Peyer's patch (tissue), 4 donors: ENCODE data around the gene PSRC1. TPM values are rescaled to one million over a fixed set of nuclear protein-coding genes. Genes with fewer than 3 reads are reported as not detected.

Source experiments
- DNase-seq, 3 donors: peaks; one replicate each; pipeline ENCODE4 v3.0.0-alpha.2; 2017 to 2019
- H3K27ac ChIP-seq, 4 donors: fragments of 200-600 bp; sonication (generic); one replicate each; pipeline ENCODE4 v1.5.1; 2016 to 2019
- H3K27me3 ChIP-seq, 2 donors: fragments of 200-600 bp; sonication (generic); one replicate each; pipeline ENCODE4 v1.5.1; 2019
- H3K36me3 ChIP-seq, 3 donors: fragments of 200-600 bp; sonication (generic); one replicate each; pipeline ENCODE4 v1.5.1; 2016 to 2019
- H3K4me1 ChIP-seq, 4 donors: fragments of 200-600 bp; sonication (generic); one replicate each; pipeline ENCODE4 v1.5.1; 2016 to 2019
- H3K4me3 ChIP-seq, 4 donors: fragments of 200-600 bp; sonication (generic); 1 replicate in 3 of 4; 2 replicates in 1 of 4; pipeline ENCODE4 v1.5.1; 2016 to 2019; ENCODE audit warnings: mild to moderate bottlenecking in 1 of 4
- H3K9me3 ChIP-seq, 4 donors: fragments of 200-600 bp; sonication (generic); one replicate each; pipeline ENCODE4 v1.5.1; 2016 to 2019; ENCODE audit warnings: mild to moderate bottlenecking in 1 of 4
- POLR2A ChIP-seq, 2 donors: fragments of 450-650 bp; IDR thresholded peaks; one replicate each; pipeline ENCODE4 v1.5.1; 2017; ENCODE audit warnings: antibody characterized with exemption in 2 of 2, mild to moderate bottlenecking in 2 of 2, moderate library complexity in 2 of 2
- total RNA-seq, 4 donors: library from RNA; depleted of rRNA; stranded (reverse); fragments of >200 nt; gene quantifications; one replicate each; pipeline ENCODE4 v1.1.0, GENCODE V29; 2016
- TF ChIP-seq, protein P1 (sequence below), 6 experiments: fragments of 450-650 bp in 4 of 6; fragments of 200-600 bp in 2 of 6; sonication (generic) in 1 of 6; IDR thresholded peaks; one replicate each; pipeline ENCODE4 v1.5.1; 2017 to 2019; ENCODE audit warnings: antibody characterized with exemption in 6 of 6, mild to moderate bottlenecking in 3 of 6, moderate library complexity in 1 of 6

Gene PSRC1
- total RNA-seq, 4 donors from 2014 or later = 3.5 to 8.3 (median 4.5) TPM

DNA sequence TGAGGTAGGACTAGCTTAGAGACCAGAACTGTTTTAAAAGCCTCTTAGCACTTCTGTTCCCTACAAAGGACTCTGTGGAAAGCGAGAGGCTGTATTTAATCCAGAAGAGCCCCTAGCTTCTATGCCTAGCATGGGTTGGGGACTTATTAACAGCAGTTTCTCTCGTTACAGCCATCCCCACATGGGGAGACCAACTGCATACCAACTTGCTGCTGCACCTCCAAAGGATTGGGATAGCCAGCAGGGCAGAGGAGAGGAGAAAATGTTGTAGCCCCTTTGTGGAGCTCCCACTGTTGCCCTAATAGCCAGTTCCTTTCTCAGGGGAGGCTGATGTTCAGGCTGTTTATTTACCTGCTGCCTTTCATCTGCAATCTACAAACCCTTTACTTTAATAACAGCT is 44.6 kb downstream of the PSRC1 start:
- H3K4me3 ChIP-seq = no peak overlapping the region
- peaks cover 0 to 12% (median 0%) of the 10 kb centered on the region in 4 donors for H3K4me1 ChIP-seq
- no peak overlapping the region for H3K27ac ChIP-seq
- peaks cover 0 to 58% (median 0%) of the 10 kb centered on the region in 3 donors for H3K36me3 ChIP-seq
- no peaks in the 10 kb centered on the region for H3K27me3 ChIP-seq
- peak in 1 of 3 donors; percentile 8 for DNase-seq
- no peak for TF ChIP-seq POLR2A (IDR thresholded peaks at IDR 0.05)
- TF ChIP-seq, protein P1, sequence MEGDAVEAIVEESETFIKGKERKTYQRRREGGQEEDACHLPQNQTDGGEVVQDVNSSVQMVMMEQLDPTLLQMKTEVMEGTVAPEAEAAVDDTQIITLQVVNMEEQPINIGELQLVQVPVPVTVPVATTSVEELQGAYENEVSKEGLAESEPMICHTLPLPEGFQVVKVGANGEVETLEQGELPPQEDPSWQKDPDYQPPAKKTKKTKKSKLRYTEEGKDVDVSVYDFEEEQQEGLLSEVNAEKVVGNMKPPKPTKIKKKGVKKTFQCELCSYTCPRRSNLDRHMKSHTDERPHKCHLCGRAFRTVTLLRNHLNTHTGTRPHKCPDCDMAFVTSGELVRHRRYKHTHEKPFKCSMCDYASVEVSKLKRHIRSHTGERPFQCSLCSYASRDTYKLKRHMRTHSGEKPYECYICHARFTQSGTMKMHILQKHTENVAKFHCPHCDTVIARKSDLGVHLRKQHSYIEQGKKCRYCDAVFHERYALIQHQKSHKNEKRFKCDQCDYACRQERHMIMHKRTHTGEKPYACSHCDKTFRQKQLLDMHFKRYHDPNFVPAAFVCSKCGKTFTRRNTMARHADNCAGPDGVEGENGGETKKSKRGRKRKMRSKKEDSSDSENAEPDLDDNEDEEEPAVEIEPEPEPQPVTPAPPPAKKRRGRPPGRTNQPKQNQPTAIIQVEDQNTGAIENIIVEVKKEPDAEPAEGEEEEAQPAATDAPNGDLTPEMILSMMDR (IDR thresholded peaks at IDR 0.05) = no peak
- H3K9me3 ChIP-seq = no peaks in the 10 kb centered on the region

DNA sequence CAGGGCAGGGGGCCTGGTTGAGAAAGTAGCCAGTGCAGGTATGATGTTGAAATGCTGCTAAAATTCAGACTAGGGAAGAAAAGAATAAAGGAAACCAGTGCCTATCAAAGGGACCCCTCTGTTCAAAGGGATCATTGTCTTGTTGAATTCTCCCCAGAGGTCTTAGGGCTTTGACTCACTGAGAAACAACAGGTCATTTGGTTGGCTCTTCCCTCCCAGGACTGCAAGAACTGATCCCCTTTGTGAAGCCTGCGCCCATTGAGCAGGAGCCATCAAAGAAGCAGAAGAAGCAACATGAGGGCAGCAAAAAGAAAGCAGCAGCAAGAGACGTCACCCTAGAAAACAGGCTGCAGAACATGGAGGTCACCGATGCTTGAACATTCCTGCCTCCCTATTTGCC is 45.4 kb downstream of the PSRC1 start:
- Histone ChIP-seq H3K27ac (no peak overlapping the region), H3K4me1 (peaks cover 0 to 12% (median 0%) of the 10 kb centered on the region in 4 donors), H3K4me3 (no peak overlapping the region), H3K9me3 (no peaks in the 10 kb centered on the region), H3K36me3 (peaks cover 0 to 67% (median 0%) of the 10 kb centered on the region in 3 donors), H3K27me3 (no peaks in the 10 kb centered on the region)
- no peak for DNase-seq
- no peak for TF ChIP-seq POLR2A (IDR thresholded peaks at IDR 0.05)
- TF ChIP-seq, protein P1 (IDR thresholded peaks at IDR 0.05) = no peak

DNA sequence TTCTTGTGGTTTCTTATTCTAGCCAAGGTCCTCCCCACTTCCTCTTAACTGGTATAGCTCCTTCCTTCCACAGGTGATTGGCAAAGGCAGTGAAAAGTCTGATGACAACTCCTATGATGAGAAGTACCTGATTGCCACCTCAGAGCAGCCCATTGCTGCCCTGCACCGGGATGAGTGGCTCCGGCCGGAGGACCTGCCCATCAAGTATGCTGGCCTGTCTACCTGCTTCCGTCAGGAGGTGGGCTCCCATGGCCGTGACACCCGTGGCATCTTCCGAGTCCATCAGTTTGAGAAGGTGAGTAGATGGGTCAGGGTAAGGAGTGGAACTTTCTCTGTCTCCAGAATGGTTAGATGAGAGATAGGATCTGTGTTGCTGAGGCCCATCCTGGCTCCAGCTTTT is 47.8 kb downstream of the PSRC1 start:
- no peak overlapping the region for H3K4me3 ChIP-seq
- peaks cover 0 to 91% (median 0%) of the 10 kb centered on the region in 3 donors for H3K36me3 ChIP-seq

DNA sequence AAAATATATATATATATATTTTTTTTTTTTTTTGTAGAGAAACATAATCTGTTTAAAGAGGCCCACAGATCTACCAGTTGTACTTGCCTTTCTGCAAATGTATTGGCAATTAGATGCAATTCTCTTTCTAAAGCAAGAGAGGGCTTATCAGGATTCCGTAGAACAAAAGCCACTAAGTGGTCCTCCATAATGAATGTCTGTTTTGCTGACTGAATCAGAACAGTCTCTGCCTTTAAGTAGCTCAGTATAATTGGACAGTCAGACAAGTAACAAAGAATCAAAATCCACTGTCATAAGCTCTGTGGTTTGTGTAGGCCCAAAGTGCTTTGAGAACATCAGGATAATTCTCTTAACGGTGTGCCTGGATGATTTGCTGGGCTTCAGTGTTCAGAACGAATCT is 51.9 kb downstream of the PSRC1 start:
- DNase-seq = no peak
- no peaks in the 10 kb centered on the region for H3K27me3 ChIP-seq
- H3K4me3 ChIP-seq = no peak overlapping the region
- no peak overlapping the region for H3K27ac ChIP-seq
- H3K9me3 ChIP-seq = no peaks in the 10 kb centered on the region
- TF ChIP-seq, protein P1 (IDR thresholded peaks at IDR 0.05) = no peak
- TF ChIP-seq POLR2A (IDR thresholded peaks at IDR 0.05) = no peak
- H3K36me3 ChIP-seq = peaks cover 0 to 86% (median 0%) of the 10 kb centered on the region in 3 donors
- H3K4me1 ChIP-seq = no peaks in the 10 kb centered on the region

More for the DNA sequence above, 47.8 kb downstream of the PSRC1 start:
- no peaks in the 10 kb centered on the region for H3K4me1 ChIP-seq
- H3K27me3 ChIP-seq = no peaks in the 10 kb centered on the region
- DNase-seq = peak in 1 of 3 donors; percentile 38
- no peaks in the 10 kb centered on the region for H3K9me3 ChIP-seq
- no peak for TF ChIP-seq POLR2A (IDR thresholded peaks at IDR 0.05)
- TF ChIP-seq, protein P1 (IDR thresholded peaks at IDR 0.05) = no peak
- H3K27ac ChIP-seq = no peak overlapping the region

Other genes starting within 250 kb of the PSRC1 start
- gene WDR47, start 241.0 kb downstream of the PSRC1 start, total RNA-seq = 10 to 100 TPM in 1 of 4 donors, 1 to 10 TPM in 3; 2.9 to 16.5 (median 7.7) TPM
- 10 to 100 TPM; 21.2 to 39.6 (median 22.8) TPM for gene TAF13, start 207.1 kb downstream of the PSRC1 start, total RNA-seq
- 10 to 100 TPM; 11.3 to 17.3 (median 13.7) TPM for gene TMEM167B, start 192.4 kb downstream of the PSRC1 start, total RNA-seq
- gene ELAPOR1, start 169.0 kb downstream of the PSRC1 start, total RNA-seq = 100 to 1,000 TPM in 2 of 4 donors, 10 to 100 TPM in 2; 57.8 to 138 (median 98.0) TPM
- 100 to 1,000 TPM in 2 of 4 donors, 10 to 100 TPM in 2; 83.2 to 158 (median 102) TPM for gene SARS1, start 69.2 kb downstream of the PSRC1 start, total RNA-seq
- gene CELSR2, start 33.6 kb downstream of the PSRC1 start, total RNA-seq = 1 to 10 TPM; 2.6 to 6.4 (median 4.6) TPM
- not detected for gene MYBPHL, start 23.9 kb upstream of the PSRC1 start, total RNA-seq
- gene SORT1, start 114.8 kb upstream of the PSRC1 start, total RNA-seq = 100 to 1,000 TPM in 2 of 4 donors, 10 to 100 TPM in 2; 24.8 to 124 (median 96.0) TPM
- gene PSMA5, start 143.3 kb upstream of the PSRC1 start, total RNA-seq = 10 to 100 TPM; 29.7 to 69.3 (median 50.4) TPM
- under 1 TPM in 1 of 4 donors, not detected in 3; 0.67 TPM for gene SYPL2, start 183.4 kb upstream of the PSRC1 start, total RNA-seq
- 10 to 100 TPM in 1 of 4 donors, 1 to 10 TPM in 3; 2.3 to 12.7 (median 7.3) TPM for gene ATXN7L2, start 200.8 kb upstream of the PSRC1 start, total RNA-seq
- 10 to 100 TPM in 3 of 4 donors, 1 to 10 TPM in 1; 1.7 to 24.0 (median 20.9) TPM for gene CYB561D1, start 210.9 kb upstream of the PSRC1 start, total RNA-seq
- 1 to 10 TPM; 2.5 to 7.4 (median 5.0) TPM for gene AMIGO1, start 226.6 kb upstream of the PSRC1 start, total RNA-seq